Measurements from ENCODE around the gene OSBPL9. TPM values are rescaled to one million over a fixed set of nuclear protein-coding genes. Genes with fewer than 3 reads are reported as not detected.

Gene OSBPL9
- polyA plus RNA-seq, 4 donors: 19.7 to 72.9 (median 31.8) TPM

DNA sequence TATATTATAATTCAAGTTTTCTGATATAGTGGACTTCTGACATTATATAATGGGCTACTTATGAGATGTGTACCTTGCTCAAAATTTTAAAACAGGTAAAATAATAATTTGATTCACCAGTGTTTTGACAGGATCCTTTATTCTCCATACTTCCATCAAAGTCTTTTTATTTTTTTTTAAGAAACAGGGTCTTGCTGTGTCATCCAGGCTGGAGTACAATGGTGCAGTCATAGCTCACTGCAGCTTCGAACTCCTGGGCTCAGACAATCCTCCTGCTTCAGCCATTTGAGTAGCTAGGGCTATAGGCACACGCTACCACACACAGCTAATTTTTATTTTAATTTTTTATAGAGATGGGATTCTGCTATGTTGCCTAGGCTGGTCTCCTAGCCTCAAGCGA lies 132.3 kb downstream of the OSBPL9 start:
- Histone ChIP-seq H3K27me3 (ENCODE audit: control insufficient read depth in 3 of 3, insufficient read depth in 3 of 3, low read length in 3 of 3) (no peaks in the 10 kb centered on the region), H3K4me1 (ENCODE audit: control insufficient read depth in 3 of 3, insufficient read depth in 2 of 3, low read depth in 1 of 3, low read length in 2 of 3) (no peaks in the 10 kb centered on the region), H3K4me3 (ENCODE audit: low read depth in 1 of 3, low read length in 3 of 3) (no peak overlapping the region), H3K27ac (ENCODE audit: low read depth in 1 of 3, low read length in 2 of 3) (no peak overlapping the region), H3K9me3 (ENCODE audit: control insufficient read depth in 2 of 2, insufficient read depth in 1 of 2, low read depth in 1 of 2, low read length in 1 of 2) (peaks cover 0 to 7% of the 10 kb centered on the region in 2 donors), H3K36me3 (ENCODE audit: control insufficient read depth in 3 of 3, insufficient read depth in 2 of 3, low read depth in 1 of 3, low read length in 3 of 3) (peaks cover 0 to 15% (median 2%) of the 10 kb centered on the region in 3 donors)
- DNase-seq: no peak
- no peak for FAIRE-seq
- 93 to 98% (median 97%) methylated on average over 3 of the region's 3 CpGs for WGBS, 3 donors

DNA sequence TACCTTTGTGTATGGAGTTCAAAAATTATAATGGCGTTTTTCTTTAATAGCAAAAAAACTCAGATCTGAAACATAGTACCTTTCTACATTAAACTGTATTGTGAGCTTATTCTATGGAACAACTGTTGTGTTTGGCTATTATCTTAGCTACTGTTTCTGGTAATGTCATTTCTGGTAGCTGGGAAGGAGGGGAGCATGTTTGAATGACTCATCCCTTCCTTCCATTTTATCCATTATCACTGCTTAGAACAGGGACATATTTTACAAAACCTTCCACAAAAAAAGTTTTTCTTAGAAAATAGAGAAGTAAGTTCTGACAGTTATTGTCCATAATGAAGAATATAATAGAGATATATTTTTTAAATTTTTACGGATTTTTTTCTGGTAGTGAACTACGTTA lies 133.3 kb downstream of the OSBPL9 start:
- WGBS, 3 donors: 95 to 98% (median 96%) methylated on average over 3 of the region's 3 CpGs
- DNase-seq: no peak
- Histone ChIP-seq H3K27ac (ENCODE audit: low read depth in 1 of 3, low read length in 2 of 3) (no peak overlapping the region), H3K4me3 (ENCODE audit: low read depth in 1 of 3, low read length in 3 of 3) (no peak overlapping the region), H3K9me3 (ENCODE audit: control insufficient read depth in 2 of 2, insufficient read depth in 1 of 2, low read depth in 1 of 2, low read length in 1 of 2) (peaks cover 0 to 7% of the 10 kb centered on the region in 2 donors), H3K36me3 (ENCODE audit: control insufficient read depth in 3 of 3, insufficient read depth in 2 of 3, low read depth in 1 of 3, low read length in 3 of 3) (peaks cover 0 to 17% (median 2%) of the 10 kb centered on the region in 3 donors), H3K27me3 (ENCODE audit: control insufficient read depth in 3 of 3, insufficient read depth in 3 of 3, low read length in 3 of 3) (no peaks in the 10 kb centered on the region), H3K4me1 (ENCODE audit: control insufficient read depth in 3 of 3, insufficient read depth in 2 of 3, low read depth in 1 of 3, low read length in 2 of 3) (no peaks in the 10 kb centered on the region)
- FAIRE-seq: no peak

- DNase-seq (no peak), FAIRE-seq (no peak)
- Histone ChIP-seq H3K4me1 (ENCODE audit: control insufficient read depth in 3 of 3, insufficient read depth in 2 of 3, low read depth in 1 of 3, low read length in 2 of 3) (no peaks in the 10 kb centered on the region), H3K9me3 (ENCODE audit: control insufficient read depth in 2 of 2, insufficient read depth in 1 of 2, low read depth in 1 of 2, low read length in 1 of 2) (peaks cover 0 to 7% of the 10 kb centered on the region in 2 donors), H3K27ac (ENCODE audit: low read depth in 1 of 3, low read length in 2 of 3) (no peak overlapping the region), H3K4me3 (ENCODE audit: low read depth in 1 of 3, low read length in 3 of 3) (no peak overlapping the region), H3K27me3 (ENCODE audit: control insufficient read depth in 3 of 3, insufficient read depth in 3 of 3, low read length in 3 of 3) (no peaks in the 10 kb centered on the region), H3K36me3 (ENCODE audit: control insufficient read depth in 3 of 3, insufficient read depth in 2 of 3, low read depth in 1 of 3, low read length in 3 of 3) (peaks cover 0 to 20% (median 2%) of the 10 kb centered on the region in 3 donors)
- 94 to 100% (median 97%) methylated on average over 1 of the region's 1 CpG for WGBS, 3 donors
Observed at GRCh38 chr1:51750729-51751128, 133.8 kb downstream of the OSBPL9 start.

DNA sequence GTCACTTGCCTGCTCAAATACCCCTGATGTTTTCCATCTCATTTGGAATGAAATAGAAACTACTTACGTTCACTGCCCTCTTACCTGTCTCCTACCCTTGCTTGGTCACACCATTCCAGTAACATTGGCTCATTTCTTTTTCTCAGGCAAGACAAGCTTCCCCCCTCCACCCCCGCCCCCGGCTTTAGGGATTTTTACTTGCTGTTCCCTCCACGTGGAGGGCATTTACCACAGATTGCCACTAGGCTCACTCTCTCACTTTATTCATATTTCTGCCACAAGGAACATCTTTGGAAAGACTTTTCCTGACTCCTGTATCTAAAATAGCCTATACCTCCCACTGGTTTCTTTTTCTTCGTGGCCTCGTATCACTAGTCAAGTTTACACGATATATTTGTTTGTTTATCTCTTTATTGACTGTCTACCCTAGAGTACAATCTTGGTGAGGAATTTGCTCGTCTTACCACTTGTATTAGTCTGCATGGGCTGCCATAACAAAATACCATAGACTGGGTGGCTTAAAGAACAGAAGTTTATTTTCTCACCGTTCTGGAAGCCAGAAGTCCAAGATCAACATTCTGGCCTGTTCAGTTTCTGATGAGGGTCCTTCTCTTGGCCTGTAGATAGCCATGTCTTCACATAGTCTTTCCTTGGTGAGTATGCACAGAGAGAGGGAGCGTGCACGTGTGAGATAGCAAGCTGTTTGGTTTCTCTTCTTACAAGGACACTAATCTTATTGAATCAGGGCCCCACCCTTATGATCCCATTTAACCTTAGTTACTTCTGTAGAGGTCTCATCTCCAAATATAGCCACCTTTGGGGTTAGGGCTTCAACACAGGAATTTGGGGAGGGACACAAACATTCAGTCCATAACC lies 135.4 kb downstream of the OSBPL9 start:
- H3K27me3 ChIP-seq (ENCODE audit: control insufficient read depth in 3 of 3, insufficient read depth in 3 of 3, low read length in 3 of 3): no peaks in the 10 kb centered on the region
- peaks cover 0 to 18% (median 2%) of the 10 kb centered on the region in 3 donors for H3K36me3 ChIP-seq (ENCODE audit: control insufficient read depth in 3 of 3, insufficient read depth in 2 of 3, low read depth in 1 of 3, low read length in 3 of 3)
- 91 to 99% (median 97%) methylated on average over 11 of the region's 11 CpGs for WGBS, 3 donors

DNA sequence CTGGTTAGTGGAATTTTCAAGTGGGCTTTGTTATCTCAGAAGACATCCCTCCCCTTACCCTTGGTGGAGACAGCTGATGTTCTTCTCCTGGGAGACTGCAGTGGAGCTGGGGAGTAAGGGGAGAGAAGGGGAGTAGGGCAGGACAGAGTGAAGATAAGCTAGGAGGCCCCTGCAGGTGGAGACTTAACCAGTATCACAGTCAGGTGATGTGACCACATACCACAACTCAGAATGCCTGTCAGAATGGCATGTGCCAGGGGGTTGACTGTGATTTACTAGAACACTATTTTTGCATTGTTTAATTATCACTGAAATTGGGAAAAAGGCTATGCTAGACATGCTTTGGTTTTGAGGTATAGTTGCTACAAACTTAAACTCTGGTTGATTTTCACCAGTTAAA lies 137.1 kb downstream of the OSBPL9 start:
- FAIRE-seq (no peak), DNase-seq (no peak)
- no peak overlapping the region for H3K27ac ChIP-seq (ENCODE audit: low read depth in 1 of 3, low read length in 2 of 3)
- H3K27me3 ChIP-seq (ENCODE audit: control insufficient read depth in 3 of 3, insufficient read depth in 3 of 3, low read length in 3 of 3): no peaks in the 10 kb centered on the region
- peaks cover 0 to 7% of the 10 kb centered on the region in 2 donors for H3K9me3 ChIP-seq (ENCODE audit: control insufficient read depth in 2 of 2, insufficient read depth in 1 of 2, low read depth in 1 of 2, low read length in 1 of 2)
- peaks cover 0 to 13% (median 2%) of the 10 kb centered on the region in 3 donors for H3K36me3 ChIP-seq (ENCODE audit: control insufficient read depth in 3 of 3, insufficient read depth in 2 of 3, low read depth in 1 of 3, low read length in 3 of 3)
- no peaks in the 10 kb centered on the region for H3K4me1 ChIP-seq (ENCODE audit: control insufficient read depth in 3 of 3, insufficient read depth in 2 of 3, low read depth in 1 of 3, low read length in 2 of 3)
- H3K4me3 ChIP-seq (ENCODE audit: low read depth in 1 of 3, low read length in 3 of 3): no peak overlapping the region

More for the DNA sequence above, 135.4 kb downstream of the OSBPL9 start:
- no peak for DNase-seq
- peaks cover 0 to 7% of the 10 kb centered on the region in 2 donors for H3K9me3 ChIP-seq (ENCODE audit: control insufficient read depth in 2 of 2, insufficient read depth in 1 of 2, low read depth in 1 of 2, low read length in 1 of 2)
- no peak overlapping the region for H3K4me3 ChIP-seq (ENCODE audit: low read depth in 1 of 3, low read length in 3 of 3)
- no peak overlapping the region for H3K27ac ChIP-seq (ENCODE audit: low read depth in 1 of 3, low read length in 2 of 3)
- FAIRE-seq: no peak
- H3K4me1 ChIP-seq (ENCODE audit: control insufficient read depth in 3 of 3, insufficient read depth in 2 of 3, low read depth in 1 of 3, low read length in 2 of 3): no peaks in the 10 kb centered on the region

- no peak overlapping the region for H3K4me3 ChIP-seq (ENCODE audit: low read depth in 1 of 3, low read length in 3 of 3)
- H3K27ac ChIP-seq (ENCODE audit: low read depth in 1 of 3, low read length in 2 of 3): no peak overlapping the region
- H3K36me3 ChIP-seq (ENCODE audit: control insufficient read depth in 3 of 3, insufficient read depth in 2 of 3, low read depth in 1 of 3, low read length in 3 of 3): peaks cover 0 to 7% (median 2%) of the 10 kb centered on the region in 3 donors
- no peaks in the 10 kb centered on the region for H3K27me3 ChIP-seq (ENCODE audit: control insufficient read depth in 3 of 3, insufficient read depth in 3 of 3, low read length in 3 of 3)
- H3K4me1 ChIP-seq (ENCODE audit: control insufficient read depth in 3 of 3, insufficient read depth in 2 of 3, low read depth in 1 of 3, low read length in 2 of 3): no peaks in the 10 kb centered on the region
- H3K9me3 ChIP-seq (ENCODE audit: control insufficient read depth in 2 of 2, insufficient read depth in 1 of 2, low read depth in 1 of 2, low read length in 1 of 2): peaks cover 0 to 7% of the 10 kb centered on the region in 2 donors
- FAIRE-seq: no peak
- 97 to 100% (median 97%) methylated on average over 3 of the region's 3 CpGs for WGBS, 3 donors
- DNase-seq: no peak
Observed at GRCh38 chr1:51754666-51755065, 137.8 kb downstream of the OSBPL9 start.

GRCh38 chr1:51755437-51755836 lies 138.5 kb downstream of the OSBPL9 start:
- FAIRE-seq: no peak

GRCh38 chr1:51756290-51756689 lies 139.4 kb downstream of the OSBPL9 start:
- Histone ChIP-seq H3K4me3 (ENCODE audit: low read depth in 1 of 3, low read length in 3 of 3) (no peak overlapping the region), H3K9me3 (ENCODE audit: control insufficient read depth in 2 of 2, insufficient read depth in 1 of 2, low read depth in 1 of 2, low read length in 1 of 2) (peaks cover 0 to 7% of the 10 kb centered on the region in 2 donors), H3K36me3 (ENCODE audit: control insufficient read depth in 3 of 3, insufficient read depth in 2 of 3, low read depth in 1 of 3, low read length in 3 of 3) (peaks cover 0 to 9% (median 2%) of the 10 kb centered on the region in 3 donors), H3K27me3 (ENCODE audit: control insufficient read depth in 3 of 3, insufficient read depth in 3 of 3, low read length in 3 of 3) (no peaks in the 10 kb centered on the region), H3K4me1 (ENCODE audit: control insufficient read depth in 3 of 3, insufficient read depth in 2 of 3, low read depth in 1 of 3, low read length in 2 of 3) (no peaks in the 10 kb centered on the region), H3K27ac (ENCODE audit: low read depth in 1 of 3, low read length in 2 of 3) (no peak overlapping the region)
- no peak for DNase-seq
- FAIRE-seq: no peak
- WGBS, 3 donors: 69 to 96% (median 89%) methylated on average over 2 of the region's 2 CpGs

More at GRCh38 chr1:51755437-51755836, 138.5 kb downstream of the OSBPL9 start:
- no peaks in the 10 kb centered on the region for H3K4me1 ChIP-seq (ENCODE audit: control insufficient read depth in 3 of 3, insufficient read depth in 2 of 3, low read depth in 1 of 3, low read length in 2 of 3)
- no peak for DNase-seq
- H3K27me3 ChIP-seq (ENCODE audit: control insufficient read depth in 3 of 3, insufficient read depth in 3 of 3, low read length in 3 of 3): no peaks in the 10 kb centered on the region
- H3K36me3 ChIP-seq (ENCODE audit: control insufficient read depth in 3 of 3, insufficient read depth in 2 of 3, low read depth in 1 of 3, low read length in 3 of 3): peaks cover 0 to 9% (median 2%) of the 10 kb centered on the region in 3 donors
- 97 to 98% (median 97%) methylated on average over 7 of the region's 7 CpGs for WGBS, 3 donors
- no peak overlapping the region for H3K4me3 ChIP-seq (ENCODE audit: low read depth in 1 of 3, low read length in 3 of 3)
- H3K9me3 ChIP-seq (ENCODE audit: control insufficient read depth in 2 of 2, insufficient read depth in 1 of 2, low read depth in 1 of 2, low read length in 1 of 2): peaks cover 0 to 7% of the 10 kb centered on the region in 2 donors
- no peak overlapping the region for H3K27ac ChIP-seq (ENCODE audit: low read depth in 1 of 3, low read length in 2 of 3)

All from small intestine (tissue), 7 donors.